HG03280 (cell line): ENCODE data around the gene TNRC6B.
"Not testable (repeated sequence)": the region's sequence is repeated elsewhere in the genome, so short reads cannot be mapped to it uniquely, and the experiment has no call there.

ENCODE experiments used
- ATAC-seq: cut with Tn5 transposase; IDR thresholded peaks from one replicate; pipeline ENCODE4 v1.9.1; 2021; ENCODE audit warnings: mild to moderate bottlenecking, moderate library complexity; ENCODE audit not compliant: unreplicated experiment

TNRC6B gene

DNA sequence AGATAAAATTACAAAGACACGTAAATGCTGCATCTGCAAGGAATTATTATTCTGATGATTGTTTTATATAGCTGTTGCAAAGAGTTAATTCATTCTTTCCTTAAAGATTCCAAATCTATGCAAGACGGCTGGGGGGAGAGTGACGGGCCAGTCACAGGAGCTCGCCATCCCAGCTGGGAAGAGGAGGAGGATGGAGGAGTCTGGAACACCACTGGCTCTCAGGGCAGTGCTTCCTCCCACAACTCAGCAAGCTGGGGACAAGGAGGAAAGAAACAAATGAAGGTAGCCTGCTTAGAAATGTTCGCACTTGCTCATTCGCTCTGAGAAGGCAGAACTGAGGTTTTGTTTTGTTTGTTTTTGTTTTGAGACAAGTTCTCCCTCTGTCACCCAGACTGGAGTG is 95.6 kb downstream of the TNRC6B start:
- no peak for ATAC-seq

GRCh38 chr22:40276996-40277823 is 99.5 kb downstream of the TNRC6B start:
- ATAC-seq, result no peak

- ATAC-seq, result no peak
Measured at GRCh38 chr22:40279017-40279416, 101.3 kb downstream of the TNRC6B start.

DNA sequence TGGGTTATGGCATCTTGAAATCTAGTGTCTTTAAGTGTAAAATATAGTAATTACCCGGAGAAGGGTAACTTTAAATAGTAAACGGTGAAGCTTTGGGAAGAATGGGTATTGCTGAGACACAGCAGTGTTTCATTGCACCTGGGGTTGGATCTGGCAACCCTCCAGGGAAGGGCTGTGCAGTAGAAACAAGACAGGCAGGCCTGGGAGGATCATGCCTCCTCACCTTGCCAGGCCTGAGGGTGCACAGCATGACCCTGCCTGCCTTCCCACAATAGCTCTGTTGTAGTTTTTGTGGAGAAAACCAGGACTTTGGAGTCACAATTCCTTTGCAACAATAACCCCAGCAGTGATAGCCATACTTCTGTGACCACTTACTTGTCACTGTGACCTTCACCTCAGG is 104.0 kb downstream of the TNRC6B start:
- no peak for ATAC-seq

DNA sequence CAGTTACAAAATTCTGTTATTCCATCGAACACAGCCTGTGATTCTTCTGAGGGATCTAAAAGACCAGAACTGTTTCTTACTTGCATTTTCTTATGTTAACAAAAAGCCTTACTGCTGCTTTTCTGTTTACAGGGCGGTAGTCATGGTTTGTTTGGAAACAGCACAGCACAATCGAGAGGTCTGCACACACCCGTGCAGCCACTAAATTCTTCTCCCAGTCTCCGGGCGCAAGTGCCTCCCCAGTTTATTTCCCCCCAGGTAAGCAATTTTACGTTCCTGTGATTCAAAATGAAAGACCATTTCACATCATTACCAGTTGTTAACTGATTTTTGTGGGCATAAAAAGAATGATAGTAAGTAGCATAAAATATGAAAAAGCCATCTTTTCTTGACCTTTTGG is 107.8 kb downstream of the TNRC6B start:
- ATAC-seq, result no peak

DNA sequence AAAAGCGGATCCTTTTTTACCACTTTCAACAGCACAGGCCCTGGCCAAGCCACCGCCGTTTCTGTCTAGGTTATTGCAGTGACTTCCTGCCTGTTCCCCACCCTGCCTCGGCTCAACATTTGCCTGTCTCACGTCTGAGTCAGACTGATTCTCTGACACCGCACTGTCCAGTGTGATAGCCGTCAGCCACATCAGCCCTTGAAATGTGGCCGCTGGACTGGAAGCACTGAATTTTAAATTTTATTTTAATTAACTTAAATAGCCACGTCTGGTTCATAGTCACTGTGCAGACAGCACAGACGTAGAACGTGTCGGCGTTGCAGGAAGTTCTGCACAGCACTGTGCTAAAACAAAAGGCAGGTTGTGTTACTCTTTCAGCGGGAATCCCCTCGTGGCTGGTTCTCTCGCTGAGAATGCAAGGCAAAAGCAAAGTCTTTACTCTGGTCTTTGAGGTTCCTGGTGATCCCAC is 112.3 kb downstream of the TNRC6B start:
- ATAC-seq, result peak; percentile 78

- no peak for ATAC-seq
Measured at GRCh38 chr22:40290516-40290915, 112.8 kb downstream of the TNRC6B start.

DNA sequence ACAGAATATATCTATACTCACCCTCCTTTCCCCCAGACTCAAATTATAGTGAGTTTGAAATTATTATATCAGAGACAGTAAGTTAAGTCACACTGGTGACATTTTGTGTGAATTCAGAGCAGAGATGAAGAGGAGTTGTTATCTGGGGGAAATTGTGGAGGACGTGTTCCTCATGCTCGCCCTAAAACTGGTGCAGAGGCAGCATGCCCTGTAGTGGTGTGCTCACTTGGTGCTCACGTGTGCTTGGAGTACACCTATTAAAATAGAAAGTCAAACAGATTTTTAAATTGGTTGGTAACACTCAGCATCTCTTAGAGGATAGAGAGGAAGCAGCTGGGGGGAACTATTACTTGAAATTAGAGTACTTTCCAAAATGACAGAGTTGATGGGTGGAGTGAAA is 117.0 kb downstream of the TNRC6B start:
- ATAC-seq, result no peak

DNA sequence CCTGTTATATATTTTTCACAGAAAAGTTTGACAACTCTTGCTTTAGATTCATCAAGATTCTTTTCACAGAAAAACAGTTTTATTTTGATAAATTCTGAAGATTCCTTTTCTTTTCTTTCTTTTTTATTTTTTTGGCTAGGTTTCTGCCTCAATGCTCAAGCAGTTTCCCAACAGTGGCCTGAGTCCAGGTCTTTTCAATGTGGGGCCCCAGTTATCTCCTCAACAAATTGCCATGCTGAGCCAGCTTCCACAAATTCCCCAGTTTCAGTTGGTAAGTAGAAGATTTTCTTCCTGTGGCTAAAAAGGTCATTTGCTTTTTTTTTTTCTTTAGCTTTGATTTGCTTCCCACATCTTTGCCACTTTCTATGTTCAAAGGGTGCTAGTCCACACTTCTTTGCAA is 122.6 kb downstream of the TNRC6B start:
- no peak for ATAC-seq

DNA sequence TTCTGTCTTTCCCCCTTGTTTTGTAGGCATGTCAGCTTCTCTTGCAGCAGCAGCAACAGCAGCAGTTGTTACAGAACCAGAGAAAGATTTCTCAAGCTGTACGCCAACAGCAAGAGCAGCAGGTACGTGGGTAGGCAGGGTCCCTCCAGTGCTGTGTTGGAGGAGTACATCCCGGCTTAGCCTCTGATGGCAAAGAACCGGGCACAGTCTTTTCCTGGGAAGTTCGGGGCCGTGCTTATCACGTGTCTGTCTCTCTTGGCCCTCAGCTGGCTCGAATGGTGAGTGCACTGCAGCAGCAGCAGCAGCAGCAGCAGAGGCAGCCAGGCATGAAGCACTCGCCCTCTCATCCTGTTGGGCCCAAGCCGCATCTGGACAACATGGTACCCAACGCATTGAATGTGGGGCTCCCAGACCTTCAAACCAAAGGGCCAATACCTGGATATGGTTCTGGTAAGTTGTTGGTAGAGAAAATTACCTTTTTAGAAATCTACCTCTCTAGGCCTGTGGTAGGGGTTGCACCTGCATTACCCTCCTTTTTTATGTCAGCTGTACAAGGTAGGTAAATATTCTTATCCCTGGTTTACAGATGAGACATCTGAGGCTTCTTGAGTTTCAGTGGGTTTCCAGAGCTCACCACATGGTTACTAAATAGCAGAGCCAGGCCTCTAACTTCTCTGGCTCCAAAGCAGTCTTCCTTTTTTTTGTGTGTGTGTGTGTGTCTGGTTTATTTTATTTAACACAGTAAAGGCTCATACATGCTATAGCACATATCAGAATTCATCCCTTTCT is 123.4 kb downstream of the TNRC6B start:
- ATAC-seq, result peak; percentile 62

- ATAC-seq, result no peak
Measured at GRCh38 chr22:40302149-40302548, 124.4 kb downstream of the TNRC6B start.

DNA sequence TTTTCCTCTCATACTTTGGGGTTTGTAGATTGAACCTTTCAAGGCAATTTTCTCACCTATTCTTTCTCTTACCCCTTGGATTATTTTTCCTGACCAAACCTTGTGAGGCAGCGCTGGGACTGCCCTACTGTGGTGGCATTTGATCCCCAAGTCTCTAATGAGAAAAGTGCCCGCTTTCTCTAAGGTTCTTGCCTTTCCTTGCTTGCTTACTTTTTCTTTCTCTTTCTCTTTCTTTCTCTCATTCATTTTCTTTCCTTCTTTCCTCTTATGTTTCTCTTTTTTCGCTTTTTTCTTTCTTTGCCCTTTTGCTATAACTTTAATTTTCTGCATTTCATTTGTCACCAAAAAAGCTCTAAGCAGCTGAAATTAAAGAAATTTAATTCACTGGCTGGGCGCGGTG is 127.9 kb downstream of the TNRC6B start:
- no peak for ATAC-seq

- no peak for ATAC-seq
Measured at GRCh38 chr22:40308999-40309573, 131.4 kb downstream of the TNRC6B start.

- ATAC-seq, result no peak
Measured at GRCh38 chr22:40309631-40310030, 131.9 kb downstream of the TNRC6B start.

- ATAC-seq, result no peak
Measured at GRCh38 chr22:40310081-40310767, 132.5 kb downstream of the TNRC6B start.

DNA sequence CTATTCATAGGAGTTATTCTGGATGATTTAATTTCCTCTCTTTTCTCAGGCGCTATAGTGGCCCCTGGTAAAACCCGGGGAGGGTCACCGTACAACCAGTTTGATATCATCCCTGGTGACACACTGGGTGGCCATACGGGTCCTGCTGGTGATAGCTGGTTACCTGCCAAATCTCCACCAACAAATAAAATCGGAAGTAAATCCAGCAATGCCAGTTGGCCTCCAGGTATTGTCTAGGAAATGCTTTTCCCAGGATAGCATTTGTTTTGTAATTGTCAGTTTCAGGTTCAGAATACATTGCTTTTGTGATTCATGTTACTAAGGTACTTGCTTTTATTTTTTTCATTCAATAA is 133.0 kb downstream of the TNRC6B start:
- no peak for ATAC-seq

GRCh38 chr22:40311646-40312045 is 133.9 kb downstream of the TNRC6B start:
- ATAC-seq, result not testable (repeated sequence)

DNA sequence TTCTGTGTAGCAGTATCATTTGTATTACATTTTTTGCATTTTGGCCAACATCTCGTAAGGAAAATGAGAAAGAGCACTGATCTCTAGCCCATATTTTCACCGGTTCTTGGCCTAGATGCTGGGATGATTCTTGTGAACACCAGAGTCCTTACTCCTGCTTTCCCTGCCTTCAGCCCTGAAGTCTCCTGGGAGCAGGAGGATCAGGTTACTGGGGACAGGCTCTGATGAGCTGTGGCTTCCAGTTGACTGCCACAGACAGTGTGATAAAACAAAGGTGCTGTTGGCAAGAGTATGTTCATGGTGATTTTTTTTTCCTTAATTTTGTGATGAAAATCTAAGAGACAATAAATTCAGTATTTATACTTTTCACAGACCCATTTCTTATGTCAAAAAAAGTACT is 134.3 kb downstream of the TNRC6B start:
- ATAC-seq, result no peak

GRCh38 chr22:40313007-40313406 is 135.3 kb downstream of the TNRC6B start:
- ATAC-seq, result no peak

GRCh38 chr22:40314041-40314440 is 136.3 kb downstream of the TNRC6B start:
- ATAC-seq, result no peak

DNA sequence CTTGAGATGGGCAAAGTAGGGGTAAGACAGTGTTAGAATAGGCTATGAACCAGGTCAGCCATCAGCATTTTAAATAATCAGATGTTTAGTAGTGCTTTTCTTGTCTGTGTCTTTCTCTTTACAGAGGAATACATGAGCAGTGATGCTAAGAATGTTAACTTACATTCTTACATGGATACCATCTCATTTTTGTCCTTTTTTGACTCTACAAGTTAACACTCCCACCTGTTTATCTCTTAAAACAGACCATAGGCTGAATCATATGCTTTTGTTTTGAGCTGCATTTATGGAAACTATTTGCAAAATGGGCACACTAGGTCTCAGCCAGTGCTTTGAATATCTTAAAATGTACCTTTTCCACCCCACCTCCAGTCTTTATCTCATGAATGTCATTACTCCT is 143.0 kb downstream of the TNRC6B start:
- ATAC-seq, result no peak
